GM21381 (cell line): ENCODE data around the gene CCT4.
"Not testable (repeated sequence)": the region's sequence is repeated elsewhere in the genome, so short reads cannot be mapped to it uniquely, and the experiment has no call there.

Experiments used
- ATAC-seq: cut with Tn5 transposase; IDR thresholded peaks from one replicate; pipeline ENCODE4 v1.9.1; 2021; ENCODE audit warnings: mild to moderate bottlenecking, moderate library complexity; ENCODE audit not compliant: unreplicated experiment

CCT4 gene, protein sequence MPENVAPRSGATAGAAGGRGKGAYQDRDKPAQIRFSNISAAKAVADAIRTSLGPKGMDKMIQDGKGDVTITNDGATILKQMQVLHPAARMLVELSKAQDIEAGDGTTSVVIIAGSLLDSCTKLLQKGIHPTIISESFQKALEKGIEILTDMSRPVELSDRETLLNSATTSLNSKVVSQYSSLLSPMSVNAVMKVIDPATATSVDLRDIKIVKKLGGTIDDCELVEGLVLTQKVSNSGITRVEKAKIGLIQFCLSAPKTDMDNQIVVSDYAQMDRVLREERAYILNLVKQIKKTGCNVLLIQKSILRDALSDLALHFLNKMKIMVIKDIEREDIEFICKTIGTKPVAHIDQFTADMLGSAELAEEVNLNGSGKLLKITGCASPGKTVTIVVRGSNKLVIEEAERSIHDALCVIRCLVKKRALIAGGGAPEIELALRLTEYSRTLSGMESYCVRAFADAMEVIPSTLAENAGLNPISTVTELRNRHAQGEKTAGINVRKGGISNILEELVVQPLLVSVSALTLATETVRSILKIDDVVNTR

GRCh38 chr2:61888267-61889055 lies at the start of gene CCT4:
CCT4 (minus strand) TSS chr2:61888656; CDS start chr2:61888507, 149 bp downstream.
- ATAC-seq, result peak; percentile 84

GRCh38 chr2:61937886-61938285 lies 49.4 kb upstream of the CCT4 start:
- ATAC-seq, result no peak

GRCh38 chr2:61937098-61937497 lies 48.6 kb upstream of the CCT4 start:
- no peak for ATAC-seq

GRCh38 chr2:61928826-61929461 lies 40.5 kb upstream of the CCT4 start:
- ATAC-seq, result no peak

DNA sequence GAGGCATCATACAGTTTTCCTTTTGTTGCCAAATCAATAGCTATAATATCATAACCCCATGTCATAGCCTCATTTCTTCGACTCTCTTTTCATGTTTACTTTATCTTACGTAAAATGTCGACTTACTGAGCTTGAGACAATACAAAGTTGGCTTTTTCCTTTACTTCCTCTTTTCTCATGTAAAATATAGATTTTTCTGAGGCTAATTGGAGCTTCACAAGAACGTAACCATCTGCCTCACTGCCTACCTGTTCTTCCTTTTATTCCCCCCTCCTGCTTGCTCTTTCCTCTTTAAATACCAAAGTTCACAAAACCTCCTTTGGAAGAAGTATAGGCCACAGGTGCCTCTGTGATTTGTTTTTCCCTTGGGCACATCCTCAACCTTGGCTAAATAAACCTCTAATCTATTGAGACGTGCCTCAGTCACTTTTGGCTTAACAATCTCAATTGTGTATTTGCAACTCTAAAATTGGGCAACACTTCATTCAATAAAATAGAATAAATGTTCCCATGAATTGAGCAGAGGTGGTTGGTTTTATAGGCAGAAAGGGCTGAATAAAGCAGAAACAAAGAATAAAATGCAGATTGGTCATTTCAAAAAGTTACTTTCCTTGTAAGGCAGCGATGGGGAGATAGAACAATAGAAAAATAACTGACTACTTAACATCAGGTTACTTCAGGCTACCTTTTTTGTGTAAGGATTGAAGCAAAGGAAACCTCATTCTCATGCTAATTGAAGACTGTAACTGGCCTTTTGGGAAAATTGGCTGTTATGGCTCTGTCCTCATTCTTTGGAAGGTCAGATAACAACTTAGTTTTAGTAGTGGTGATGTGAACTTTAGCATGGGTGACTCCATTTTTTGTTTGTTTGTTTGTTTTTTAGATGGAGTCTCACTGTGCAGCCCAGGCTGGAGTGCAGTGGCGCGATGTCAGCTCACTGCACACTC lies 38.3 kb upstream of the CCT4 start:
- no peak for ATAC-seq

GRCh38 chr2:61924895-61925663 lies 36.6 kb upstream of the CCT4 start:
- ATAC-seq, result no peak

- ATAC-seq, result no peak
Measured at GRCh38 chr2:61922714-61923113, 34.3 kb upstream of the CCT4 start.

GRCh38 chr2:61920548-61920947 lies 32.1 kb upstream of the CCT4 start:
- no peak for ATAC-seq

DNA sequence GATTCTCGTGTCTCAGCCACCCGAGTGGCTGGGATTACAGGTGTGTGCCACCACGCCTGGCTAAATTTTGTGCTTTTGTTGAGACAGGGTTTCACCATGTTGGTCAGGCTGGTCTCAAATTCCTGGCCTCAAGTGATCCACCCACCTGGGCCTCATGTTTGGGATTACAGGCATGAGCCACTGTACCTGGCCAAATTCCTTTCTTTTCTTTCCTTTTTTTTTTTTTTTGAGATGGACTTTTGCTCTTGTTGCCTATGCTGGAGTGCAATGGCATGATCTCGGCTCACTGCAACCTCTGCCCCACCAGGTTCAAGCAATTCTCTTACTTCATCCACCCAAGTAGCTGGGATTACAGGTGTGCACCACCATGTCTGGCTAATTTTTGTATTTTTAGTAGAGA lies 26.3 kb upstream of the CCT4 start:
- ATAC-seq, result not testable (repeated sequence)

DNA sequence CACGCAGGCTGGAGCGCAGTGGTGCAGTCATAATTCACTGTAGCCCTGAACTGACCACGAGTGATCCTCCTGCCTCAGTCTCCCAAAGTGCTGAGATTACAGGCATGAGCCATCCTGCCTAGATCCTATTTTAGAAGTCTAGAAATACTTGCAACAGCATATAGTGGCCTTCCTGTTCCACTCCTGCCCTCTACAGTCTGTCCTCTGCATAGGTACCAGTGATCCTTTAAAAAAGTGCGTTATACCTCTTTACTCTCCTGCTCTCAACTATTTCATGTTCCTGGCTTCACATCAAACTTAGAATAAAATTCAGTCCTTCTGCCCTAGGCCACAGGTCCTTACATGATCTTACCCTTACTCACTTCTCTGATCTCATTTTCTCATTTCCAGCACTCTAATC lies 23.1 kb upstream of the CCT4 start:
- no peak for ATAC-seq

DNA sequence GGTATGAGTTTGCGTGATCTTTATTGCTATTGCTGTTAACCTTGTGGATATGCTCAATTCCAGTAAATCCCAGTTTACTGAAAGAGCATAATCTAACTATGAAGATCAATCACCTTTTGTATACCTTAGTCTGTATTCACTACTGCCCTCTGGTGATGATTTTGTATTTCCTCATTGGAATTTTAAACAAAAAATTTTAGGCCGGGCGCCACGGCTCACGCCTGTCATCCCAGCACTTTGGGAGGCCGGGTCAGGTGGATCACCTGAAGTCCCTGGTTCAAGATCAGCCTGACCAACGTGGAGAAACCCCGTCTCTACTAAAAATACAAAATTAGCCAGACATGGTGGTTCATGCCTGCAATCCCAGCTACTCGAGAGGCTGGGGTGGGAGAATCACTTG lies 22.1 kb upstream of the CCT4 start:
- no peak for ATAC-seq

GRCh38 chr2:61909116-61909515 lies 20.7 kb upstream of the CCT4 start:
- ATAC-seq, result no peak

- ATAC-seq, result peak; percentile 4
Measured at GRCh38 chr2:61906186-61906470, 17.7 kb upstream of the CCT4 start.

DNA sequence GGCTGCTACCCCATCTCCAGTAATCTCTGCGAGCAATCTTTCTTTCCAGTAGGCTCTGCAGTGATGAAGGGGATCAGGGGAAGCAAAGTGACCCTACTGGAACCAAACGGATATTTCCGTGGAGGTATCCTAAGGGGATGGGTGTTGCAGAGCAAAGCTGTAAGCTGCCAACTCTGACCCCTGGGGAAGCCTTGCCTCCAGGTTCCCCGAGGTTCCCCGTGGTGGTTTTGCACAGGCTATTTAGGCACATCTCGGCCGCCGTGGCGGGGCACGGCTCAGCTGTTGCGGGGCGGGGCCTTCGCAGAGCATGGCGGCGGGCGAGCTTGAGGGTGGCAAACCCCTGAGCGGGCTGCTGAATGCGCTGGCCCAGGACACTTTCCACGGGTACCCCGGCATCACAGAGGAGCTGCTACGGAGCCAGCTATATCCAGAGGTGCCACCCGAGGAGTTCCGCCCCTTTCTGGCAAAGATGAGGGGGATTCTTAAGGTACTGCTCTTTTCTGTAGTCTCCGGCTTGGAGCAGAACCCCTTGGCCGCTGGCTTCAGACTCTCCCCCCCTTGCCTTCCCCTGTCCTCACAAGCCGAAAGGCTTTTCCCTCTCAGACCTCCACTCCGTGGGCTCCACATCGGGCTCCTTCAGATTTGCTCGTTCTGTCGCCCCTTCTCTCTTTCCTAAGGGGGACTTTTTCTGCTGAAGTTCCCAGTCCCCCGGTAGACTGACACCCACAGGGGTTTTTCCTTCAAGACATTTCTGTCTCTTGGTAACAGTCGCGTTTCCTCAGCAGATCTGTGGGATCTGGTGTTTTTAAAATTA lies 17.1 kb upstream of the CCT4 start, which contains the start of gene COMMD1:
COMMD1 (plus strand) TSS at position 303 of the 814 bp plus-strand sequence; CDS start at position 308, 5 bp downstream.
- peak; percentile 97 for ATAC-seq

- no peak for ATAC-seq
Measured at GRCh38 chr2:61900281-61900680, 11.8 kb upstream of the CCT4 start.

DNA sequence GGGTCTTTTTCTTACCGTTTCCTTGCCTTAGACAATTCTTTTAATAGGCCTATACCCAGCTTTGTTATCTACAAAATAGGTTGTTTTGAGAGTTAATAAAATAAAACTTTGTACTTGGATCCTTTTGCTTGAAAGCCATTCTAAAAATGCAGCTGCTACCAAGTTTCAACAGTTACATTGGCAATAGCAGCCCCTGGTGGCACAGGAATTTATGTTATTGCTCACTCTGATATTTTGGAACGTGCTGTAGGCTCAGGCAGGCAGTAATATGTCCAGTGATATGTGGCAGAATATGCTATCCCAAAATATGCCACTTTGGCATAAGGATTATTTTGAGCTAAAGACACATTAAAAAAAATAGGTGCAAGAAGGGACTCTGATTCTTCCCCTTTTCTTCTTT lies 10.4 kb upstream of the CCT4 start:
- ATAC-seq, result no peak

DNA sequence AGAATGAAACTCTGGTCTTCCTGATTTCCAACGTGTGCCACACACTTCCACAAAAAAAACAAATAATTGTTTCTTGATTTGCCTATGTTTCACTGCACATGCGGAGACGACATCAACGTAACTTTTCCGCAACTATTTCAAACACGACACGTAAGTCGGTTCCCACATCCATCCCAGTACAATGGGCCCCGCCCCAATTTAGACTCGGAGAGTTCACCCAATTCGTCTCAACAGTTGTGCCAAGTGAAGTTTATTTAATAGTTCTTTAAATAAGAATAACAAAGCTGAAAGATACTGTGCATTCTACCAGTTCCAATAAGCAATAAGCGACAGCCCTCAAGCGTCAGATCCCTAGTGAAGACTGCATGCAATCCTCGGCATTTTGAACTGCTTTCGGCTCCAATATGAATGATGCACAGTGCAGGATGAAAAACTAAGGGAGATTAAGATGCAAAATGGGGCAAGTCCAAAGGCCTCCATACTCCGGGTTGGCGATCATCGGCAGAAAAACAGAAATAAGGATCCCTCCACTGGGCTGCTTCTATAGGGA lies 664 bp downstream of the CCT4 start:
- ATAC-seq, result no peak

- ATAC-seq, result no peak
Measured at GRCh38 chr2:61885896-61886603, 2.4 kb downstream of the CCT4 start.
